ENCODE results near the gene F11R.

DNA sequence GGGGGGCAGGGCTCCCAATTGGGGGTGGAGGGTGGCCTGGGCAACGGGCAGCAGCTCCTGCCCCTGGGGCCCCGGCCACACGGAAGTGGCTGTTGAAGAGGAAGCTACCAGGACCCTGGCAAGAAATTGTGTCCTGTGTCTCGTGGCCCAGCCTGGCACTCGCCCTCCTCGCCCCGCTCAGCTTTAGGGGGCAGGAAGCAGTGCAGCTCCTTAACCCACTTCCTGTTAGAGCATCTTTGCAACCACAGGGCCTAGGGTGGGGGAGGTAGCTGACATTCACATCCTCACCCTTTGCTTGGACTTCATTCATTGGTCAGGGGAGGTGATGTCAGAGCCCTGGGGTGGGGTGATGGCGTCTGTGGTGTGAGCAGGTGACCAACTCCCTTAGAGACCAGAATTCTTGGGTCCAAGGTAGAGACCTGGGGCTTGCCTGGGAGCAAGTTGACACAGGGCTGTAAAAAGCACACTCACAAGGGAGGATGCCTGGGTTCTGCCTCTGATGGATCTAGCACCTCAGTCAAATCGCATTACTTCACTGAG is 48.8 kb upstream of the F11R start, which contains the start of gene ARHGAP30:
- TF ChIP-seq POLR2A (IDR thresholded peaks at IDR 0.05), result no peak
- TF ChIP-seq, protein P1, sequence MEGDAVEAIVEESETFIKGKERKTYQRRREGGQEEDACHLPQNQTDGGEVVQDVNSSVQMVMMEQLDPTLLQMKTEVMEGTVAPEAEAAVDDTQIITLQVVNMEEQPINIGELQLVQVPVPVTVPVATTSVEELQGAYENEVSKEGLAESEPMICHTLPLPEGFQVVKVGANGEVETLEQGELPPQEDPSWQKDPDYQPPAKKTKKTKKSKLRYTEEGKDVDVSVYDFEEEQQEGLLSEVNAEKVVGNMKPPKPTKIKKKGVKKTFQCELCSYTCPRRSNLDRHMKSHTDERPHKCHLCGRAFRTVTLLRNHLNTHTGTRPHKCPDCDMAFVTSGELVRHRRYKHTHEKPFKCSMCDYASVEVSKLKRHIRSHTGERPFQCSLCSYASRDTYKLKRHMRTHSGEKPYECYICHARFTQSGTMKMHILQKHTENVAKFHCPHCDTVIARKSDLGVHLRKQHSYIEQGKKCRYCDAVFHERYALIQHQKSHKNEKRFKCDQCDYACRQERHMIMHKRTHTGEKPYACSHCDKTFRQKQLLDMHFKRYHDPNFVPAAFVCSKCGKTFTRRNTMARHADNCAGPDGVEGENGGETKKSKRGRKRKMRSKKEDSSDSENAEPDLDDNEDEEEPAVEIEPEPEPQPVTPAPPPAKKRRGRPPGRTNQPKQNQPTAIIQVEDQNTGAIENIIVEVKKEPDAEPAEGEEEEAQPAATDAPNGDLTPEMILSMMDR (IDR thresholded peaks at IDR 0.05), result no peak

Data from testis (tissue), 2 donors.